GM12801 (cell line): ENCODE data around the gene PCIF1.

Experiments used
- CTCF ChIP-seq: IDR thresholded peaks from one replicate; pipeline ENCODE4 v1.5.1; 2011; ENCODE audit warnings: control low read depth; ENCODE audit not compliant: insufficient read length; ENCODE audit errors: extremely low read depth

Gene PCIF1

GRCh38 chr20:45964006-45964400 lies 29.5 kb downstream of the PCIF1 start:
- no peak for TF ChIP-seq CTCF

- TF ChIP-seq CTCF, result no peak
Observed at GRCh38 chr20:45965169-45966002, 30.9 kb downstream of the PCIF1 start.

- TF ChIP-seq CTCF, result no peak
Observed at GRCh38 chr20:45967551-45968080, 33.1 kb downstream of the PCIF1 start.

- TF ChIP-seq CTCF, result no peak
Observed at GRCh38 chr20:45968081-45968671, 33.7 kb downstream of the PCIF1 start.

- TF ChIP-seq CTCF, result no peak
Observed at GRCh38 chr20:45968801-45969711, 34.6 kb downstream of the PCIF1 start.

- TF ChIP-seq CTCF, result no peak
Observed at GRCh38 chr20:45969712-45970634, 35.5 kb downstream of the PCIF1 start.
